ENCODE data around the gene KRTAP4-16. TPM values are rescaled to one million over a fixed set of nuclear protein-coding genes. Genes with fewer than 3 reads are reported as not detected.
"Not testable (repeated sequence)": the region's sequence is repeated elsewhere in the genome, so short reads cannot be mapped to it uniquely, and the experiment has no call there.

KRTAP4-16 gene
- total RNA-seq, 4 donors from 2014 or later, result not detected

DNA sequence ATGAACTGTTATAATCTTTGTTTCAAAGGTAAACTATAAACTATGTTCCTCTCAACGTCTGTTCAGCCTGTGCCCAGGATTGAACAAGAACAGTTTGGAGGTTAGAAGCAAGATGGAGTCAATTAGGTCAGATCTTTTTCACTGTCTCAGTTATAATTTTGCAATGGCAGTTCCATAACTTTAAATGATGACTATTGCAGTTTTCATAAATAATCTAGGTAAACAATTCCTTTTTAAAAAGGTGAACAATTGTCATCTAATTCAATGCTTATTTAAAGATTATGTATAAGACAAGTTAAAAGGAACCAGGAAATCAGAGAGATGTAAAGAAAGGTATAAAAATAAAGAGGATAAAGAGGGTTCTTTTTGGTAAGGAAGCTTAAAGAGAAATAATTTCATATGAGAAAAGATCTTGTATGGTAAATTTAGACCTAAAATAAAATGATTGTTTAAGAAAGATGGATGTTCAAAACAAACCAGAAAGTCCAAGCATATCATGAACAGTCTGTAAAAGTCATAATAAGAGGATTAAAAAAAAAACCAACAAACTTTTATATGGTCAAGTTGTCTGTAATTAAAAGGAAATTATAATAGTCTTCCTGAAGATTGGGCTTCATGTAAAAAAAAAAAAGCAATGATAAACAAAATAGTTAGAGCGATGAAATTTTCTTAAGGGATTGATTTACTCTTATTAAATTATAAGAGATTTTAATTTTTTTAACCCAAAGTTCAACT, 9.3 kb upstream of the KRTAP4-16 start:
- in situ Hi-C loops (cut with MboI; ENCODE audit: low pct_ligation_motif_present in 1 of 4, low pct_unique_long_range_greater_than_20kb in 1 of 4, low sequenced_read_pairs in 3 of 4), result no loop called here
- intact Hi-C loops (cut with DNase I; ENCODE audit: low total_unique reads), result no loop called here

DNA sequence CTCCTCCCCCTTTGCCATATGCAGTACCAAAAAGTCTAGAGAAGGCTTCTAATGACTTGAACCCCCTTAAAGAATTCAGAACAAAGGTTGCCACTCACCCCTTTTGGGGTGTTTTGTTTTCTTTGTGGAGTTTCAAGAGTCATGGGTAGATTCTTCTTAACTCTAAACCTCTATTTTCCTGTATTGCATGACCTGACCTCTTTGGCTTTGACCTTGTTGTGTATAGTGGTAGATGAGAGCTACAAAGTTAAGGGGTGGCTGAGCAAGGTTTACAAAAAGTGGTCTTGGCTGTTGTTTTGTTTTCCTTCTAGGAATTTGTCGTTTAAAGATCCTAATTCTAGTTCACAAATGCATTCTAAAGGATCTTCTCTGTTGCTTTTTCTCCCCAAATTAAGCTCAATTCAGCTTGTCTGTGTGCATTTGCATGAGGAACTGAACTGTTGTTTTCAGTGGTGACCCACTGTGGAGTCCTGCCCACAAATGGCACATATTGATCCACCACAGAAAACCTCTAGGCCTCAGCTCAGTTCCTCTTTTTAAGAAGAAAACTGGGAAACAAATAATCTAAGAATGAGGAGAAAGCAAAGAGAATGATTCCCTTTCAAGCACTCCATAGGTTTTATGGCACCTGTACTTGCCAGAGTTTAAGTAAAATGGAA, 6.8 kb upstream of the KRTAP4-16 start:
- WGBS, 2 donors (ENCODE audit: low coverage in 1 of 2), result 0% methylated on average over 1 of the region's 1 CpG; no CpG with 5 or more reads in 1 of the 2 donors
- intact Hi-C loops (cut with DNase I; ENCODE audit: low total_unique reads); H3K9me3 ChIP-seq; H3K27me3 ChIP-seq; H3K27ac ChIP-seq; H3K36me3 ChIP-seq; DNase-seq; in situ Hi-C loops (cut with MboI; ENCODE audit: low pct_ligation_motif_present in 1 of 4, low pct_unique_long_range_greater_than_20kb in 1 of 4, low sequenced_read_pairs in 3 of 4); H3K4me1 ChIP-seq; H3K4me3 ChIP-seq: not testable (repeated sequence)

More for the DNA sequence above, 9.3 kb upstream of the KRTAP4-16 start:
- Histone ChIP-seq H3K4me3 (no peak overlapping the region), H3K9me3 (no peaks in the 10 kb centered on the region), H3K36me3 (no peaks in the 10 kb centered on the region), H3K4me1 (no peaks in the 10 kb centered on the region), H3K27ac (no peak overlapping the region), H3K27me3 (peaks cover 5% of the 10 kb centered on the region)
- DNase-seq, result no peak
- 82 to 86% methylated on average over 2 of the region's 2 CpGs for WGBS, 2 donors (ENCODE audit: low coverage in 1 of 2)
- TF ChIP-seq, protein P1, sequence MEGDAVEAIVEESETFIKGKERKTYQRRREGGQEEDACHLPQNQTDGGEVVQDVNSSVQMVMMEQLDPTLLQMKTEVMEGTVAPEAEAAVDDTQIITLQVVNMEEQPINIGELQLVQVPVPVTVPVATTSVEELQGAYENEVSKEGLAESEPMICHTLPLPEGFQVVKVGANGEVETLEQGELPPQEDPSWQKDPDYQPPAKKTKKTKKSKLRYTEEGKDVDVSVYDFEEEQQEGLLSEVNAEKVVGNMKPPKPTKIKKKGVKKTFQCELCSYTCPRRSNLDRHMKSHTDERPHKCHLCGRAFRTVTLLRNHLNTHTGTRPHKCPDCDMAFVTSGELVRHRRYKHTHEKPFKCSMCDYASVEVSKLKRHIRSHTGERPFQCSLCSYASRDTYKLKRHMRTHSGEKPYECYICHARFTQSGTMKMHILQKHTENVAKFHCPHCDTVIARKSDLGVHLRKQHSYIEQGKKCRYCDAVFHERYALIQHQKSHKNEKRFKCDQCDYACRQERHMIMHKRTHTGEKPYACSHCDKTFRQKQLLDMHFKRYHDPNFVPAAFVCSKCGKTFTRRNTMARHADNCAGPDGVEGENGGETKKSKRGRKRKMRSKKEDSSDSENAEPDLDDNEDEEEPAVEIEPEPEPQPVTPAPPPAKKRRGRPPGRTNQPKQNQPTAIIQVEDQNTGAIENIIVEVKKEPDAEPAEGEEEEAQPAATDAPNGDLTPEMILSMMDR (IDR thresholded peaks at IDR 0.05), result no peak
- no peak for TF ChIP-seq POLR2AphosphoS5 (IDR thresholded peaks at IDR 0.05)

DNA sequence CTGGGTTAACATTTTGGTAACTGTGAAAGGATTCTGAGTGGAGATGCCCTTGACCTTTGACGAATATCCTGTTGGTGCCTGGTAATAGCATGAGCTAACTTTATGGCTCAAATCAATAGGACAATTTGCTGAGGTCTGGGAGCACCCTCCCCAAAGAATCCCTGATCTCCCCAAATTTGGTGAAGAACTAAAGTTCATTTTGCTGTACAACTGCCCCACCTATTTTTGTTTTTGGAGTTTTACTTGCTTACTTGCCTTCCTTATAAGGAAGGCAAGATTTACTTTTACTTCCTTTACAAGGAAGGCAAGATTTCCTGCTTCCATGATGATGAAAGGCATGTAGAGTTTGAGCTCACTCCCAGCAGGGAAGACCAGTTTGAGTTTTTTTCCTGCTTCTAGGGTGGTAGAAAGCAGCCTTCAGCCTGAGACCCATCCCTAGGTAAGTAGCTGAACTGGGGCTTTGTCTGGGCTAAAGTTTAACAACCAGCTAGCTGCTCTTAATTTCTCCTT, 6.0 kb upstream of the KRTAP4-16 start:
- Histone ChIP-seq H3K4me3 (no peak overlapping the region), H3K36me3 (no peaks in the 10 kb centered on the region), H3K4me1 (no peaks in the 10 kb centered on the region), H3K27me3 (no peaks in the 10 kb centered on the region), H3K27ac (no peak overlapping the region), H3K9me3 (no peaks in the 10 kb centered on the region)
- TF ChIP-seq EP300 (IDR thresholded peaks at IDR 0.05; ENCODE audit: low read depth) (no peak), POLR2A (IDR thresholded peaks at IDR 0.05) (no peak)
- intact Hi-C loops (cut with DNase I; ENCODE audit: low total_unique reads) (no loop called here), in situ Hi-C loops (cut with MboI; ENCODE audit: low pct_ligation_motif_present in 1 of 4, low pct_unique_long_range_greater_than_20kb in 1 of 4, low sequenced_read_pairs in 3 of 4) (no loop called here)
- 59% methylated on average over 1 of the region's 1 CpG; no CpG with 5 or more reads in 1 of the 2 donors for WGBS, 2 donors (ENCODE audit: low coverage in 1 of 2)
- no peak for DNase-seq

DNA sequence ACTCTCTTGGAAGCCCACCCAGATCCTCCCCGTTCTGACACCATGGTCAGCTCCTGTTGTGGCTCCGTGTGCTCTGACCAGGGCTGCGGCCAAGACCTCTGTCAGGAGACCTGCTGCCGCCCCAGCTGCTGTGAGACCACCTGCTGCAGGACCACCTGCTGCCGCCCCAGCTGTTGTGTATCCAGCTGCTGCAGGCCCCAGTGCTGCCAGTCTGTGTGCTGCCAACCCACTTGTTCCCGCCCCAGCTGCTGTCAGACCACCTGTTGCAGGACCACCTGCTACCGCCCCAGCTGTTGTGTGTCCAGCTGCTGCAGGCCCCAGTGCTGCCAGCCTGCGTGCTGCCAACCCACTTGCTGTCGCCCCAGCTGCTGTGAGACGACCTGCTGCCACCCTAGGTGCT, 3.3 kb upstream of the KRTAP4-16 start, which contains the start of gene KRTAP4-9:
Gene KRTAP4-9 (plus strand): TSS at position 43 of the 400 bp plus-strand sequence. CDS start 0 bp downstream, at position 43.
- 68% methylated on average over 7 of the region's 10 CpGs; no CpG with 5 or more reads in 1 of the 2 donors for WGBS, 2 donors (ENCODE audit: low coverage in 1 of 2)
- in situ Hi-C loops (cut with MboI; ENCODE audit: low pct_ligation_motif_present in 1 of 4, low pct_unique_long_range_greater_than_20kb in 1 of 4, low sequenced_read_pairs in 3 of 4); DNase-seq: not testable (repeated sequence)

DNA sequence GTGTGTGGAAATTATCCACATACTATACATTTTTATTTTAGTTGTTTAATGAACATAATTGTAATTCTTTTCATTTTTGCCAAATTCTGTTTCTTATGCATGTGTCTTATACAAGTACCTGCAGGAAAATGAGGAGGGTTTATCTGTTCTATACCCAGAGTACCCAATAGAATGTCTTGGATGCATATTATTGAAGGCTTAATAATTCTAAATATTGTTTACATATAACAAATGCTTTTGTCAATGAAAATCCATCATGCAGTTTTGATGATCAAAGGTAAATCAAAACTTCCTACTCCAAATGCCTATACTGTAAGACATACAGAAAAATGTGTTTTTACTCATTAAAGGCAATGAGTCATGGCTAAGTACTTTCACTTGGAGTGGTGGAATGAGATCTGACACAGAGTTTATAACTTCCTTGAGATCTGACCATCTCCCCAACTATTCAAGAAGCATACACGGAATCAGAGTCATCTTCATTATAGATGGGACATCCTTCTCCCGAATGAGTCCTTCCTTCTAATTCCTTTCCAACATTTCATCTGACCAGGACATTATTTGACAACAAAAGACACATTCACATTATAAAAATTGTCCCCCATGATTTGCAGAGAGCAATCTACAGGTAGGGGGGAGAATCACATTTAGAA, 2.5 kb upstream of the KRTAP4-16 start:
- H3K27me3 ChIP-seq; in situ Hi-C loops (cut with MboI; ENCODE audit: low pct_ligation_motif_present in 1 of 4, low pct_unique_long_range_greater_than_20kb in 1 of 4, low sequenced_read_pairs in 3 of 4); intact Hi-C loops (cut with DNase I; ENCODE audit: low total_unique reads); DNase-seq; H3K36me3 ChIP-seq; H3K4me1 ChIP-seq; H3K27ac ChIP-seq; H3K9me3 ChIP-seq; H3K4me3 ChIP-seq: not testable (repeated sequence)
- 72% methylated on average over 2 of the region's 2 CpGs; no CpG with 5 or more reads in 1 of the 2 donors for WGBS, 2 donors (ENCODE audit: low coverage in 1 of 2)

More for the DNA sequence above, 3.3 kb upstream of the KRTAP4-16 start, which contains the start of gene KRTAP4-9:
- H3K4me1 ChIP-seq; intact Hi-C loops (cut with DNase I; ENCODE audit: low total_unique reads); H3K27me3 ChIP-seq; H3K27ac ChIP-seq; H3K4me3 ChIP-seq; H3K36me3 ChIP-seq; H3K9me3 ChIP-seq: not testable (repeated sequence)

DNA sequence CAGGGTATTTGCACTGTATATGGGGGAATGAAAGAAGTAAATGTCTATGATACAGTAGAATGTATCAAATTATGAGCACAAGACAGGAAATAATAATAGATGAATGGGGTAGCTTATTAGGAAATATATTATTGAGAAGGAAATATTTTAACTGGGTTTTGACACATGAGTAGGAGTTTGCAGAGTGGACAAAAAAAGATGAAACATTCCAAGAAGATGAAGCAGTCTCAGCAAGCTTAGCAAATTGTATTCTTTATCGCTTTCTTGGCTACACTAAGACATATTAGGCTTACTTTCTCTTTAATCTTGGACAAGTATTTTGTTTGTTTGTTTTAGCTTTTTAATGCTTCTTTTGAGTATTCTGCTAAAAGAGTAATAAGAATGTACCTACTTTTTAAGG, 1.9 kb upstream of the KRTAP4-16 start:
- TF ChIP-seq EP300 (IDR thresholded peaks at IDR 0.05; ENCODE audit: low read depth) (no peak), POLR2AphosphoS5 (IDR thresholded peaks at IDR 0.05) (no peak), POLR2A (IDR thresholded peaks at IDR 0.05) (no peak)
- TF ChIP-seq, protein P1 (IDR thresholded peaks at IDR 0.05), result no peak
- Histone ChIP-seq H3K9me3 (no peaks in the 10 kb centered on the region), H3K36me3 (no peaks in the 10 kb centered on the region), H3K27me3 (no peaks in the 10 kb centered on the region), H3K4me1 (no peaks in the 10 kb centered on the region), H3K4me3 (no peak overlapping the region), H3K27ac (no peak overlapping the region)
- WGBS, 2 donors (ENCODE audit: low coverage in 1 of 2), result 92 to 100% methylated on average over 1 of the region's 1 CpG
- DNase-seq, result no peak
- intact Hi-C loops (cut with DNase I; ENCODE audit: low total_unique reads), result no loop called here
- in situ Hi-C loops (cut with MboI; ENCODE audit: low pct_ligation_motif_present in 1 of 4, low pct_unique_long_range_greater_than_20kb in 1 of 4, low sequenced_read_pairs in 3 of 4), result no loop called here

DNA sequence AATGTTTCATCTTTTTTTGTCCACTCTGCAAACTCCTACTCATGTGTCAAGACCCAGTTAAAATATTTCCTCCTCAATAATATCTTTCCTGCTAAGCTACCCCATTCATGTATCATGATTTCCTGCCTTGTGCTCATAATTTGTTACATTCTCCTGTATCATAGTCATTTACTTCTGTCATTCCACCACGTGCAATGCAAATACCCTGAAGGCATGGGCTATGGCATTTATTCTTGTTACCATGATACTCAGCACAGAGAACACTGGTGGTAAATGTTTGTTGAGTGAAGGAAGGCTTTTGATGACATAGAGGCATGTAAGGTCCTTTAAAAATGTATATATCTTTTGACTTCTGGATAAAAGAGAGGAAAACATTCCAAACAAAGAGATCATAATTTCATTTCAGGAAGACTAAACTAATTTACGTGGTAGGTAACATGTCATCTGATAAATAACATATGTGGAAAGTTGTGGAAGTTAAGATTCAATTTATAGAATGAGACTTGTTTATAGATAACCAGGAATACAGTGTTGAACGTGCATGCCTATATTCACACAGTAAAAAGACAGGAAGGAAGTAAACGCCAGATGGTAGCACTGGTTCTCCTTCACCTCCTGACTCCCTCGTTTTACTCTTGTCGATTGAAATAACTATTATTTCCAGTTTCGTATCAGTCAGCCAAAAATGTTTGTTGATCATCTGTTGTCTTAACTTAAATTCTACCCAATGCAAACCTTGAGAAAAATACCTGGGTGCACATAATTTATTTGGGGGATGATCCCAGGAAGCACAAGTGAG, 2.1 kb downstream of the KRTAP4-16 start:
- DNase-seq; H3K9me3 ChIP-seq; H3K27ac ChIP-seq; in situ Hi-C loops (cut with MboI; ENCODE audit: low pct_ligation_motif_present in 1 of 4, low pct_unique_long_range_greater_than_20kb in 1 of 4, low sequenced_read_pairs in 3 of 4); H3K27me3 ChIP-seq; H3K4me1 ChIP-seq; intact Hi-C loops (cut with DNase I; ENCODE audit: low total_unique reads); H3K4me3 ChIP-seq; H3K36me3 ChIP-seq: not testable (repeated sequence)
- WGBS, 2 donors (ENCODE audit: low coverage in 1 of 2), result 52 to 71% methylated on average over 7 of the region's 7 CpGs

Data from transverse colon (tissue), 4 donors.